LHCN-M2 (cell line): Measurements from ENCODE around the gene CKAP2. TPM values are rescaled to one million over a fixed set of nuclear protein-coding genes. Genes with fewer than 3 reads are reported as not detected.
"Not testable (repeated sequence)": the region's sequence is repeated elsewhere in the genome, so short reads cannot be mapped to it uniquely, and the experiment has no call there.

ENCODE experiments used
- DNase-seq: peaks from one replicate; pipeline ENCODE4 v3.0.0-alpha.2; 2012; ENCODE audit warnings: low read depth
- polyA plus RNA-seq: library from polyadenylated mRNA; unstranded; fragments of >200 nt; gene quantifications from one replicate; pipeline ENCODE4 v1.2.1, GENCODE V29; 2012; ENCODE audit warnings: missing spikeins
- total RNA-seq: library from RNA; depleted of rRNA; stranded (reverse); fragments of >200 nt; gene quantifications from 2 replicates; pipeline ENCODE4 v1.2.3, GENCODE V29; 2014; rRNA removed

CKAP2 gene, protein sequence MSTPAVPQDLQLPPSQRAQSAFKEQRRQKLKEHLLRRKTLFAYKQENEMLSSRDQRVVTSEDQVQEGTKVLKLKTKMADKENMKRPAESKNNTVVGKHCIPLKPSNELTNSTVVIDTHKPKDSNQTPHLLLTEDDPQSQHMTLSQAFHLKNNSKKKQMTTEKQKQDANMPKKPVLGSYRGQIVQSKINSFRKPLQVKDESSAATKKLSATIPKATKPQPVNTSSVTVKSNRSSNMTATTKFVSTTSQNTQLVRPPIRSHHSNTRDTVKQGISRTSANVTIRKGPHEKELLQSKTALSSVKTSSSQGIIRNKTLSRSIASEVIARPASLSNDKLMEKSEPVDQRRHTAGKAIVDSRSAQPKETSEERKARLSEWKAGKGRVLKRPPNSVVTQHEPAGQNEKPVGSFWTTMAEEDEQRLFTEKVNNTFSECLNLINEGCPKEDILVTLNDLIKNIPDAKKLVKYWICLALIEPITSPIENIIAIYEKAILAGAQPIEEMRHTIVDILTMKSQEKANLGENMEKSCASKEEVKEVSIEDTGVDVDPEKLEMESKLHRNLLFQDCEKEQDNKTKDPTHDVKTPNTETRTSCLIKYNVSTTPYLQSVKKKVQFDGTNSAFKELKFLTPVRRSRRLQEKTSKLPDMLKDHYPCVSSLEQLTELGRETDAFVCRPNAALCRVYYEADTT
- total RNA-seq, result 91.8 and 113 TPM in 2 replicates
- polyA plus RNA-seq, result 31.4 TPM

- peak; percentile 94 for DNase-seq
Measured at GRCh38 chr13:52454820-52455676, at the start of gene CKAP2. TSS of gene CKAP2 (plus strand) at chr13:52455478. CDS start at chr13:52455557, 79 bp downstream.

GRCh38 chr13:52405767-52406494, 49.3 kb upstream of the CKAP2 start, which contains the start of gene THSD1:
TSS of gene THSD1 (minus strand) at chr13:52406172. CDS start at chr13:52402600, 3,572 bp downstream.
- DNase-seq, result peak; percentile 76

DNA sequence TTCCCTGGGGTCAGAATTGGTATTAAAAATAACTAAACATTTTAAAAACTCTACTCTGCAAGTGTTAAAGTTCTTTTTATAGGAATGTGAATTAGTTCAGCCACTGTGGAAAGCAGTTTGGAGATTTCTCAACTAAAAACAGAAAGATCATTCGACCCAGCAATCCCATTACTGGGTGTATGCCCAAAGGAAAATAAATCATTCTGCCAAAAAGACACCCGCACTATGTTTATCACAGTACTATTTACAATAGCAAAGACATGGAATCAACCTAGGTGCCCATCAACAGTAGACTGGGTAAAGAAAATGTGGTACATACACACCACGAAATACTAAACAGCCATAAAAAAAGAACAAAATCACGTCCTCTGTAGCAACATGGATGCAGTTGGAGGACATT, 48.6 kb upstream of the CKAP2 start:
- DNase-seq, result no peak

- DNase-seq, result not testable (repeated sequence)
Measured at GRCh38 chr13:52407436-52407835, 47.8 kb upstream of the CKAP2 start.

DNA sequence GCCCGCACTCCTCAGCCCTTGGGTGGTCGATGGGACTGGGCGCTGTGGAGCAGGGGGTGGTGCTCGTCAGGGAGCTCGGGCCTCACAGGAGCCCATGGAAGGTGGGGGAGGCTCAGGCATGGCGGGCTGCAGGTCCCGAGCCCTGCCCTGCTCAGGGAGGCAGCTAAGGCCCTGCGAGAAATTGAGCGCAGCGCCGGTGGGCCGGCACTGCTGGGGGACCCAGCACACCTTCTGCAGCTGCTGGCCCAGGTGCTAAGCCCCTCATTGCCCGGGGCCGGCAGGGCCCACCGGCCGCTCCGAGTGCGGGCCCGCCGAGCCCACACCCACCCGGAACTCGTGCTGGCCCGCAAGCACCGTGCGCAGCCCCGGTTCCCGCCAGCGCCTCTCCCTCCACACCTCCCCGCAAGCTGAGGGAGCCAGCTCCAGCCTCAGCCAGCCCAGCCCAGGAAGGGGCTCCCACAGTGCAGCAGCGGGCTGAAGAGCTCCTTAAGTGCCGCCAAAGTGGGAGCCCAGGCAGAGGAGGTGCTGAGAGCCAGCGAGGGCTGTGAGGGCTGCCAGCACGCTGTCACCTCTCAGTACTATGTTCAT, 47.1 kb upstream of the CKAP2 start:
- DNase-seq, result not testable (repeated sequence)

DNA sequence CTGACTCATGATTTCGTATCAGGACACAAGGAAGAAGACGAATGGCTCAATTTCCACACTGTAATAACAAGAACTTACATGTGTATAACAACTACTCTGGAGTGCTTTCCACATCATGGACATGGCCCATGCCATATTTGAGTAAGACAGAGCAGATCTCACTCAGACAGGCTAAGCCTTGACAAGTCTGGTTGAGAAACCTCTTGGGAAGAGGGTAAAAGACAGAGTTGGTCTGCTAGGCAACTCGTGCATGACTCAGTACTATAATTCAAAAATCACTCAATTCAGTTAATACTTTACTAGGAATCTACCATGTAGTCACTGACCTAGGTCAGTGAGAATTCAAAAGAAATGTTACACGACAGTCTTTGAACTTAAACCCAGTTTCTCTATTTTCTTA, 43.6 kb upstream of the CKAP2 start:
- peak; percentile 89 for DNase-seq

DNA sequence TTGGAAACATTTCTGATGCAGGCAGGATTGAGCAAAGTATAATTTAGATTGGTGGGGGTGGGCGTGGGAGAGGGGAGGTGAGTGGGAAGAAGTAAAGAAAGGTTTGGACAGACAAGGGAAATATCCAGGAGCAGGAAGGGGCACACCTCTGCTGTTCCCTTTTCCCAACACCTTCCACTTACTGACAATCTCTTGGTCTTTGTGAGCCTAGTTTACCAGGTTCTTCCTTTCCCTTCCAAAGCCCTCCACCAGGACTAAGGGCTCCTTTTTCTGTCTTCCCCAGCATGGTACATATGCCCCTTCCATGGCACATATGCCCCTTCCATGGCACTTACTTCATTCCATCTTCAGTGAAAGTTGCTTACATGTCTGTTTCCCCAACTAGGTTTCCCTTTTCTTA, 43.1 kb upstream of the CKAP2 start:
- no peak for DNase-seq

GRCh38 chr13:52414051-52414450, 41.2 kb upstream of the CKAP2 start:
- DNase-seq, result no peak

DNA sequence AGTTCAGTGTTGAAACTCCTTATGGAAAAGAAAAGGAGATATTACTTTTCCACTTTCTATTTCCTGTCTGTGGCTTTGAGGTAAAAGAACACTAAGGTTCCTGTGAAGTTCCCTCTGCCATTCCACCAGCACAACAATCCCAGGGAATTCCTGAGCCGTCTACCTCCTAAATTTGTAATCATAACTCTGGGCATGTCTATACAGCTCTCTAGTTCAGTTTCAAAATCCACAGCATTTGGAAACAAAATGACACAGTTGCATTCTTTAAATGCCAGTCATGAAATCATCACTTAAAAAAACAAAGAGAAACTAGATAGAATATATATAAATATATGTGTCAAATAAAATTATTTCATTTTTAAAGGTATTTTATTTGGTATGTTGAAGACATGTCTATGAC, 40.3 kb upstream of the CKAP2 start:
- DNase-seq, result peak; percentile 75

- DNase-seq, result no peak
Measured at GRCh38 chr13:52419080-52419479, 36.2 kb upstream of the CKAP2 start.

DNA sequence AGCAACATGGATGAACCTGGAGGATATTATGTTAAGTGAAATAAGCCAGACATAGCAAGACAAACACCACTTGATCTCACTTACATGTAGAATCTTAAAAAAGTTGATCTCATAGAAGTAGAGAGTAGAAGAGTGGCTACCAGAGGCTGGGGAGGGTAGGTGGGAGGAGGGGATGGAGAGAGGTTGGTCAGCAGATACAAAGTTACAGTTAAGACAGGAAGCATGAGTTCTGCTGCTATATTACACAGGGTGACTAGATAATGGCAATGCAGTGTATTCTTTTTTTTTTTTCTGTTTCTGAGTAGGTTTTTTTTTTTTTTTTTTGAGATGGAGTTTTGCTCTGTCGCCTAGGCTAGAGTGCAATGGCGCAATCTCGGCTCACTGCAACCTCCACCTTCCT, 34.1 kb upstream of the CKAP2 start:
- no peak for DNase-seq

DNA sequence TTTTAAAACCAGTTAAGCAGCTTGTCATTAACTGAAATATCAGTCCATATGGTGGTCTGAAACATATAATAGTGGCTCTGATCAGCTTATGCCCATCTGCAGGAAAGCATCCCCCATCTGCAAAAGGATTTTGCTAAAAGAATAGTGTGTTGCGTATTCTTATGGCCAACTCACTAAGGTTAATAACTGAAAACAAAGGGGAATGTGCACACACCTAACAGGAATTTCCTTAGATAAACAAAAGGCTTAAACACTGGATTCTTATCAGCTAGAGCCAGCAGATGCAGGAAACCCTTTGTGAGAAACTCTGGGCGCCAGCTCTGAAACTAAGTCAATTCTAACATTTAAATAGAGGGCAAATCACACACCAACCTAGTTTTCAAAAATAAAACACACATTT, 27.0 kb upstream of the CKAP2 start:
- DNase-seq, result no peak

DNA sequence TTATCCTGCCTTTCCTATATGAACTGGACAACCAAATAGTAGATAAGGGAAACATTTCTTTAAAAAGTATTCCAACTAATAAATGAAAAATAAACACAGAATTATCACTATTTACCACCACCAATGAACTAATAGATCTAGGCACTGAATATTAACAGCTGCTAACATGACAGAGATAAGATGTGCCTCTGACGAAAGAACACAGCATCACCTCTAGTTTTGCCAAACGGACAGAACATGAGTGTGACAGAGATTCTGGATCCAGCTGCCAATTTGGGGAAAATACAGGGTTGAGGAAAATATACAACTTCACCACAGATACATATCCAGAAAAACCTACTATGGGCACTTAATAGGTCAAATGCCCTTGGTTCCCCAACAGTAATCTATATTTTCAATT, 22.8 kb upstream of the CKAP2 start:
- no peak for DNase-seq

DNA sequence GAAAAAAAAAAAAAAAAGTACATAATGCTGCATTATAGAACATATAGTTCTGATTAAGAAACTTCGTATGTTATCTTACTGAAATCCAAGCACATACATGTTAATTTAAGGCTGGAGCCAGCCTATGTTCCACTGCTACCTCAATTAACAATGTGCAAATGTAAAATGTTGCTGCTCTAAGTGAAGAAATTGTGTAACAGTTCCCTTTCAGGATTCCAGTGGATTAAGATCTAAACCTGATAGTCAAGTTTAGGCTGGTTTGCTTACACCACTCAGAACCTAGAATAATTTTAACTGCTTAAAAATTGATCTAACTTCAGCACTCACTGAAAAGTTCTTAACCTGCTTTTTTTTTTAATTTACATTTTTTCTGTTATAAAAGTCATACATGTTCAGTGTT, 9.0 kb upstream of the CKAP2 start:
- DNase-seq, result no peak

GRCh38 chr13:52447354-52447753, 7.9 kb upstream of the CKAP2 start:
- DNase-seq, result peak; percentile 18

DNA sequence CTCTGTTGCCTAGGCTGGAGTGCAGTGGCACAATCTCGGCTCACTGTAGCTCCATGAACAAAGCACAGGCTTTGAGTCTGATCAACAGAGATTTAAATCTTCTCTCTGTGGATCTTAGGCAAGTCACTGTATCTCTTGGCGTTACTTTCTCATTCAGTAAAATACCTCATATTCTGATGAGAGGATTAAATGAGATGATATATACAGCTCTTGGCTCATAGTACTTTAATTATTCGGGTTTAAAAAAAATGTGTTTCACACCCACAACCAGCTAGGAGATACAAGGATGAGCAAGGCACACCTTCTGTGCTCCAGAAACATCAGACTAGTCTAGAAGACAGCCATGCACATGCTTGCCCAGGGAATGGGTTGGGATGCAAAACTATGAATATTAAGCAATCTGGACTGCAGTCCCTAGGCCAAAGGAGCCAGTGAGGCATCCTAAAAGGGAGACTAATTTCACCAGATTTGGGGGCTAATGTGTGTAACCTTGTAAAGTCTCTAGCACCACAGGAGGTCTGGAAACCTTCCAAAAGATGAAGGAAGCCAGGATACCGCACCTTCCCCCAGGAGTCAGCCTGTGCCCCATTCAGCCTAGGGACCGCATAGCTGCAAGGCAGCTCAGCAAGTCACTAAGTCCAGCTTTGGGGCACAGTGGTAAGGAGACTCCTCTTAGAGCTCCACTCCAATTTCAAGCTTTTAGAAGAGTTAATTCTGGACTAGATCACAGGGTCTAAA, 7.3 kb upstream of the CKAP2 start:
- DNase-seq, result peak; percentile 27

- DNase-seq, result no peak
Measured at GRCh38 chr13:52449331-52450011, 5.8 kb upstream of the CKAP2 start.

DNA sequence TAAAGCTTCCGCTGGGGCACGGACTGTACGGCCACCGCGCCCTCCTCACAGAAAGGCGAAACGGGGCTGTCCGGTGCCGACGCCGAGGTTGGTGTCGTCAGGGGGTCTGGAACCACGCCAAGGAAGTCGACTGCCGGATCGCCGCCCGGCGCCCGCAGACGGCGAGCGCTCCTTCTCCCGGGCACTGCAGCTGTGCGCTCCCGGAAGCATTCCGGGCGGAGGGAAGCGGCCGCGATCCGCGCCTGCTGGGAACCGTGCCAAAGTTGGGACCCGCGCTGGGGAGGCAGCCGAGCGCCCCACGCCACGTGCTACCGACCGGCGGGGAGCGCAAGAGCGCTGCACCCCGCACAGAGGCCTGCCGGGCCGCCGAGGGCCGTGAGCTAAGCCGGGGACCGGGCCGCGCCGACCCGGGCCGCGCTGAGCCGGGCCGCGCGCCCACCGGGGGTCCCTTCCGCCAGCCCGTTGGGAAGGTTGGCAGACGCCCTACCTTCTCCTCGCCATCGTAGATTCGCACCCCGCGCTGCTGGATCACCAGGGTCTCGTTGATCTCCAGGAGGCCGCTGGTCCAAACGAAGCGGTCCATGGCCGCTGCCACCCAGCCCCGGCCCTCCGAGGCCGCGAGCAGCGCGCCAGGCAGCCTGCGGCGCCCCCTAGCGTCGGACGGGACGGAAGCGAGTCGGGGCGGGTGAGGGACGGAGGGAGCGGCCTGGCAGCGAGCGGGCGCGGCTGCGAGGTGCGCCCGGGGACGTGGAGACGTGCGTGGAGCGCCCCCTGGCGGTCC, 5.1 kb upstream of the CKAP2 start, which contains the start of gene VPS36:
VPS36 (minus strand) TSS at position 623 of the 781 bp plus-strand sequence; CDS start at position 583, 40 bp downstream.
- peak; percentile 91 for DNase-seq

GRCh38 chr13:52450793-52451116, 4.5 kb upstream of the CKAP2 start:
- DNase-seq, result no peak
